Inflammatory macrophage treated with lipopolysaccharide for 4 hours (primary cell): ENCODE data around the gene XPNPEP1.

Experiments used
- DNase-seq: peaks from one replicate; pipeline ENCODE4 v3.0.0-alpha.2; 2020

Gene XPNPEP1

DNA sequence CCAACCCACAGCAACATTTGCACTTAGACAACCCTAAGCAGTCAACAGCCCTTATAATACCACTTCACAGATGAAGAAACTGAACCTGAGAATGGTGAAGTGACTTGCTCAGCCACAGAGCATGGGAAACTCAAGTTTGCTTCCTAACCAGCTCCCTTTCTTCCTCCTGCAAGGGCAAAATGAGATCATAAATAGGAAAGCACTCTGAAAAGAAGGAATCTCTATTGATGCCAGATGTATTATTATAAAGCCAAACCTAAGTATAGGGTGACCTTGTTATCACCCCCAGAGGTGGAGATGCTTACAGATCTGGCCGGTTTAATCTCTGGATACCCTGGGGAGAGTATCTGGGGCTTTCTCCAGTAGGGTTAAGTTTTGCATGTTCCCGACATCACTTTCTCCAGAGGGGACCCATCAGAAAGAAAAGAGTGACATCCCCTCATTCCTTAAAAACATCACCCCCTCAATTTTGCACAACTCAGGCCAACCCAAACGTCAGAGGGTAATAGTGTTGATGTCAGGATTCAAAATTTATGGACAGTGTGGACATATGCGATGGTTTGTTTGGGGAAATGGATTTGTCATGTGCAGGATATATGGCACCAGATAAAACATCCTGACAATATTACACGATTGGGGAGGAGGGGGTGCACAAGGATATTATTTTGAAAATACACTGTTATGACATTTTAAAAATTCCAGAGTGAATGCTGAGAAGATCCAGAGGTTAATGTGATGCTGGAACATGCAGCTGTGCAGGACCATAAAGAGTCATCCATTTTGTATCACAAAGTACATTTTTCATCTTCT lies 24.0 kb upstream of the XPNPEP1 start:
- no peak for DNase-seq

DNA sequence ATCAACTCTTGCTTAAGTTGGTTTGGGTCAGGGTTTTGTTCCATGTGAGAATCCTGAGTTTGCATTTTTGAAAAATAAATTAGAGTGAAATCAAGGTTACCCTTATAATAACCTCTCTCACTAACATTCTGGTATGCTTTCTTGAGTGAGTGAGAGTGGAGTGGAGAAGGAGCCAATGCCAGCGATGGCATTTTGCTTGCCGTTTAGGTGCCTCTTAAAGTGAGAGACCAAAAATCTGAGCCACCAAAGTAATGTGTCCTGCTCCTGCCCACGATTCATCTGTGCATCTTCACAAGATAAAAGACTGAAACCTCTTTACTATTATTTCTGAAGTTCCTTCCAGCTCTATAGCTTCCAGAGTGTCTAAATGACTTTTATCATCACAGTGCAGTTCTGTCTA lies 23.4 kb upstream of the XPNPEP1 start:
- DNase-seq, result no peak

DNA sequence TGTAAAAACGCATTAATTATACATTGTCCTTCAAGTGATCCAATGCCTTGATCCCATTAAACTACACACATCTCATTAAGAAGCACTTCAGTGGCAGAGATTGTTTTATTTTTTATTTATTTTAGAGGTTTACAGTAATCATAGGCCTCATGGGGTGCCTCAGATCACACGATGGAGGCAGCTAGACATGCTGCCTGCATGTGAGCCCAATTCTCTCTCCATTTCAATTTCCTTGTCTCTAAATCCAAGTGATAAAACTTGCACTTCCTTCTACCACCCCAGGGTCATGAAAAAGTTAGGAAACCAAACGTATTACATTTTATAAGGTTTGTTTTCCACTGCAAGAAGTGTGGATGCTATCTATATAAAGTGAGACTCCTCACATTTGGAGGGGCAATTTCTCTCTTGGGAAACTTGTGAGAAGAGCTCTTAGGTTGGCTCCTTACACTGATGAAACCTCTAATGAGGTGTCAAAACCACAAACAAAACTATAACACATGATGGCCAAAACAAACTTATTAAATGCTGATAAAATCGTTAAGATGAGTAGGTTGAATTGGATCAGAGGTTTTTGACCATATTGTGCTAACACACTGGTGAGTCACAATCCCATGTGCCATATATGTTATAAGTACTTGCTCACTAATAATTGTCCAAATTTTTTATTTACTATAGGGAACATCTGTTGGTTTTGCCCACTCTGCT lies 22.3 kb upstream of the XPNPEP1 start:
- no peak for DNase-seq

DNA sequence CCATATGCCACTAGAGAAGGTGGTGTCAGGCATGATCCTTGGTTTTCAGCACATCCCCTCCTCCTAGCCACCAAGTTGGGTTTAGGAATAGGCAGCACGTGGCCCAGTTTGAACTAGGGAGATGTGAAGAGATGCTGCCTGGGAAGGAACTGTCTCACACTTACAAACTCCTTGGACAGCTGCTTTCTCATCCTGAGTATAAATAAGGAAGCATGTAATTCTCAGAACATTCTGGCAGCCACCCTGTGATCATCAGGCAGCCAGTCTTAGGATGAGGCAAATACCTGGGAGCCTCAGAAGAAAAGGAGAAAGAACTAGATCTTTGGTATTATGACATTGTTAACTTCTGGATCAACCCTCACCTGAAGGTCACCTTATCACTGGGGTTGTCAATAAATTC lies 21.3 kb upstream of the XPNPEP1 start:
- DNase-seq, result no peak

DNA sequence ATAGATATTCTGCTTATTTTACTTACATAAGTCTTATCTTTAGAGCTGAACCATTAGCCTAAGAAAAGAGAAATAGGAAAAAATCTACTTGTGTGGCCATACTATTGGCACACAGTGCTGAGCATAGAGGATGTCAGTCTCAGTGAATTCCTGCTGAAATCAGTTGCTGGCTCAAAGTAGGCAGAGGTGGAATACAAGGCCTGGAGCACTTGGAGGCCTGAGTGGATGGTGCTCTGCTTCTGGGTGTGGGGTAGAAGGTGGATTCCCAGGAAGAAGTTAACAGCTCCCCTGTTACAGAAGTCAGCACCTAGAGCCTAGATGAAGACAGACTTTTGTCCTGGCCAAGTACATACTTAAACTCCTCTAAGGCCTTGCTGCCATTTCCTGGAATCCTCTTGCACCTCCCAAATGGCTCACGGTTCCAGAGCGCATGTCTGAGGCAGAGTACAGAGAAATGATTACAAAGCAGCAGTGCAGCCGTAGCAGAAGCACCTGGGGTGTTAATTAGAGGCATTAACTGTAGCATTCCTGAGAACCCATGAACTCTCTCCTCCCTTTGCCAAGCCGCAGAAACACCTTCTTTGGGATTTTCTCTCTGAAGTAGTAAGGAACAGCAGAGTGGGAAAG lies 18.0 kb upstream of the XPNPEP1 start:
- DNase-seq, result no peak

DNA sequence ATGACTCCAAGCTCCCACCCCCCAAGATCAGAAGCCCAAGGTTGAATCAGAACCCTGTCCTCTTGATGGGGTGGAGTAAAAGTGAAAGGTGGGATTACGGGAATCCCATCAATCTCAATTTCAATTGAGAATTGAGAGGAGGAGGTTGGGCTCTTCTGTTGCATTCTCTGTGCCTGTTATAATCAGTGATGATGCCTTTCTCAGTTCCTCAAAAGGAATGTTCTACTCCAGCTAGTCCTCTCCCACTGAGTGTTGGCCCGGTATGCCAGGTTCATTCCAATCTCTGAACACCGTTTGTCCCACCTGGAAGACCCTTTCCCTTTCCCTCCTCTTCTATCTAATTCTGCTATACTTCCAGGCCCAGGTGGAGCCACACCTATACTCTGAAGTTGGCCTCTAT lies 17.2 kb upstream of the XPNPEP1 start:
- DNase-seq, result no peak

DNA sequence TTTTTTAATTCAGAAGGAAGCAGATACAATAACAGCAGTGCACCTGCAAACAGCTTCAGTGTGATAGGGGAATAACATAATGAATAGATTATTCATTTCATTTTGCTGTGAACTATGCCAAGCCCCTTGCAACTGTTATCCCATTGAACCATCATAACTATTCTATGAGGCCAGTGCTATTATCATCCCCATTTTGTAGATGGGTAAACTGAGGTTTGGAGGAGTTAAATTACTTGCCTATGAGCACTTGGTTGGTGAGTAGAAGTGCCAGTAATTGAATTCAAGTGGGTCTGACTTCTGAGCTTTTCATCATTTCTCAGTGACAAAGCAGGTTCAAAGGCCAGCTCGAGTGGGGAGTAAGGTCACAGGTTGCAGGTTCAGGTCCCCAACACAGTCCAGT lies 16.8 kb upstream of the XPNPEP1 start:
- DNase-seq, result no peak

DNA sequence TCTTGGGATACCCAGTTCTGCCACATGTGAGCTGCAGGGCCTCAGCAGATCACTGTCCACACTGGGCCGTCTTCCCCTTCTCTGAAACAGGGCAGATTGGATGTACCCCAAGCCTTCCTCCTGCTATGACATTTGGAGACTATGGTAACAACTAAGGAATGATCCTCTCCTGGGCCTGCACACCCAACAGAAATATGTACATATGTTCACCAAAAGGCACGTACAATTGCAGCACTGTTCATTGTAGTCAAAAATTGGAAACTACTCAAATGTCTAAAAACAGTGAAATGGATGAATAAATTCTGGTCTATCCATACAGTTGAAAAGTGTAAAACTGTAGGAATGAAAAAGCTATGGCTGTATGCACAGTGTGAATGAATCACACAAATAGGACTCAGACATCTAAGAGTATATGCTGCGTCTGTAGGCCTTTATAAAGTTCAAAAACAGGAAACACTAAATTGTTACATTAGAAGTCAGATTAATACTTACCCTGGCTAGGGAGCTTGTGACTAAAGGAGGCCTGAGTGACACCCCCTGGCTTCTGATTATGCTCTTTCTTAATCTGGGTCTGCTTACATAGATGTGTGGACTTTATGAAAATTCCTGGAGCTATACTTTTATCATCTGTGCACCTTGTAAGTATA lies 16.1 kb upstream of the XPNPEP1 start:
- no peak for DNase-seq

DNA sequence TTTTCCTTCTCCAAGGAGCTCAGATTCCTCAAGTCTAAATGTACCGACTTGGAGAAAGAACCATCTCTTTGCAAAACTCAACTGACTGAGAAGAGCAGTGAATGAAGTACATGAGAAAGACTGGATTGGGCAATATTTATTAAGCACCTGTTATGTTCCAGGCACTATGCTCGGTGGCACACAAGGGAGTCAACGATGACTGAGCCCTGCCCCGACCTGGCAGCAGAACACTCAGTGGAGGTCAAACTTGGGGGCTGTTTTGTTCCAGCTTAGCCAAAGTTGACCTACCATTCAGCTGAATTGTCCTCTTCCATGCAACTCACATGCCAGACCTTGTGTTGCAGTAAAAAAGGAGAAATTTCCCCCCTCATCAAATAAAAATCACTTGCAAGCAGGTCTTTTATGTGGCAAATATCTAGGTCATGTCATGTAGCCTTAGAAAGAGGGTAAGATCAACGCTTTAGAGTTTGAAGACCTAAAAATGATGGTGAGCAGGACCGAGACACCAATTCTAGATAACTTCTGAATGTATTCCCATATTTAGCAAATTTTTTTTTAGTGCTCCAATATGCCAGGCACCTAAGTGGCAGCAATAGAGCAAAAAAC lies 14.3 kb upstream of the XPNPEP1 start:
- DNase-seq, result no peak

DNA sequence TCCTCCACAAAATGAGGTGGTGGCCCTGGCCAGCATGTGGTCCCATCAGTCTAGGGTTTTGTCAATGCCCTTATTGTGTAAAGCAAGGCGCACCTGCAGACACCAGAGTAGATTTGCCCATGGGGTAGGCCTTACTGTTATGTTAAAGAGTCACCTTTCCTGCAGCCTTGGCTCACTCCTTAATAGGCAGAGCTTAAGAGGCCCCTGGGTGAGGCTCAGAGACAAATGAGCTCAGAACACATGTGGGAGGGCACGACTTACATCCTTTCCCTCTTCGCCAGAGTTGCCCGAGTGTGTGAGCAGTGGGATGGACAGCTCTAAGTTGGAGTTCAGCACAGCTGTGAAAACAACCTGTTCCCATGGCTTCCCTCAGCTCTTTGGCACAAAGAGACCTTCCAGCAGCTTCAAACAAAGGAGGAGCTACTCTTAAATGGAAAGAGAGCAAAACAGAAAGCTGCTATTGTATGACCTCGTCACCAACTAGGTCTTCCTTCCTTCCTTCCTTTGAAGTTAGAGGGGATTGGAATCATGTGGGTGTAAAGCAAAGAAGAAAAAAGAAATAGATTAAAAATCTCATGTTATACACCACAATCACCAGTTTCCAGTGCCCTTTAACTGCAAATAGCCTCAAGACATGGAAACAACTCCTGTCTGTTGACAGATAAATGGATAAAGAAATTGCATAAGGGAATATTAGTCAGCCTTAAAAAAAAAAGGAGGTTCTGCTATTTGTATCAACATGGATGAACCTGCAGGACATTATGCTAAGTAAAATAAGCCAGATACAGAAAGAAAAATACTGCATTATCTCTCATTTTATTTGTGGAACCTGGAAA lies 11.9 kb upstream of the XPNPEP1 start:
- DNase-seq, result peak; percentile 8

DNA sequence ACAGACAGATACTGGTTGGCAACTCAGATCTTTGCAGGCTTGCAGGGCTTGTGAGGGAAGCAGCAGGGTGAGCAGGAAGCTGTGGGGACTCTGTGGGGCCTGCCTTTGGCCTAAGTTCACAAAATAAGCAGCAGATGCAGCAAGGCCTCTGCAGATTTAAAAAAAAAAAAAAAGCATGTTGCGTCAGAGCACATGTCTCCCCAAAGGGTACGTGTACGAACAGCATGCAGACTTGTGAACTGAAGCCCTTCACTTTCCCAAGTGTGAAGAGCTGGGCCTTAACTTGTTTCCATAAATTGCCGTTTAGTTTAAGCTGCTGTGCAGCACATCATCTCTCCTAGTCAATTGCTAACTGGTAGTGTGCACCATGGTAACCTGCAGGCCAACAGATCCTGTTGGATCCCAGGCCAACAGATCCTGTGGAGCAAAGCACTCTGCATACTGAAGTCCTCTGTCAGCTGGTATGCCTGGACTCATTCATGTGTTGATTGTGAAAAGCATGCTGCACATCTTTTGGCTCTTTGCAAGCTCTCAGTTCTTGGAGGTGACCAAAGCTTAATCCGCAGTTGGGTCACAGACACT lies 10.8 kb upstream of the XPNPEP1 start:
- no peak for DNase-seq

DNA sequence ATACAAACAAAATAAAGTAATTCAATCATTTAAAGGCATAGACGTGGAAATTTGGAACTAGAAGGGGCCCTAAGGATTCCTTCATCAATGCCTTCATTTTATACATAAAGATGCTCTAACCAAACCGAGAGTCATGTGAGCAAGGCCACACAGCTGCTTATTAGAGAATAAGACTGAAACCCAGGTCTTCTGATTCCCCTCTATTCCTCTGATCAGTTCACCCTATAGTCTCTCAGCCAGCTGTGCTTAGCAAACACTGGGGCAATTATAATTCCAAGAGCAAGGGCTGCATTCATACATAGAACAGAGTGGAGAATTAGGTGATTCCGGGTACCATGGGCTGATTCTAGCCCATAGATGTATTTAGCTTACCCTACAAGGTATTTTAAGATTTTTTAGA lies 9.7 kb upstream of the XPNPEP1 start:
- no peak for DNase-seq

DNA sequence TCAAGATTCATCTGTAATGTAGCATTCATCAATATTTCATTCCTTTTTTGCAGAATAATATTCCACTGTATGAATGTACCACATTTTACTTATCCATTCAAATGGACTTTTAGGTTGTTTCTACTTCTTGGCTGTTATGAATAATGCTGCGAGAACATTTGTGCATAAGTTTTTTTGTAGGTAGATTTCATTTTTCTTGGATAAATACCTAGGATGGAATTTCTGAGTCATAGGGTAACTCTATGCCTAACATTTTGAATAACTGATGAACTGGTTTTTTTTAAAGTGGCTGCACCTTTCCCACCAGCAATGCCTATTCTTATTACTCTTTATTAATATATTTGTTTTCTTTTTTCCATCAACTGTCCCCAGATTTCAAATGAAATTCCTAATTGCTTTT lies 9.1 kb upstream of the XPNPEP1 start:
- no peak for DNase-seq

DNA sequence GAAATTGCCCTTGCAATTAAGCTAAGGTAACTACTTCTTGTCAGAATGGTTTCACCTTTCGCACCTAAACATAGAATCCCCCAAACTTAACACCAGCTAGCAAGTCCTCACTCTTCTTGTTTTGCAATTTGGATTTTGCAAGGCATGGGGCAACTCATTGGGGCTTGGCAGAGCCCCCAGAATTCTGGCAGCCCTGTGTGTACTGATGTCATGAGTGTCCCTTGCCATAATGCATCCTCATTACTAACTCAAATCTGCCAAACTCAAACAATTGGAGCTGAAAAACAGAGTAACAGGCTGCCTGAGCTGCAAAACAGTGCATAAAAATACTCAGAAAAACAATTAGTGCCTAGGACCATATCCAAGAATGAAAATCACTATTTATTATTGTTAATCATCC lies 7.9 kb upstream of the XPNPEP1 start:
- no peak for DNase-seq

DNA sequence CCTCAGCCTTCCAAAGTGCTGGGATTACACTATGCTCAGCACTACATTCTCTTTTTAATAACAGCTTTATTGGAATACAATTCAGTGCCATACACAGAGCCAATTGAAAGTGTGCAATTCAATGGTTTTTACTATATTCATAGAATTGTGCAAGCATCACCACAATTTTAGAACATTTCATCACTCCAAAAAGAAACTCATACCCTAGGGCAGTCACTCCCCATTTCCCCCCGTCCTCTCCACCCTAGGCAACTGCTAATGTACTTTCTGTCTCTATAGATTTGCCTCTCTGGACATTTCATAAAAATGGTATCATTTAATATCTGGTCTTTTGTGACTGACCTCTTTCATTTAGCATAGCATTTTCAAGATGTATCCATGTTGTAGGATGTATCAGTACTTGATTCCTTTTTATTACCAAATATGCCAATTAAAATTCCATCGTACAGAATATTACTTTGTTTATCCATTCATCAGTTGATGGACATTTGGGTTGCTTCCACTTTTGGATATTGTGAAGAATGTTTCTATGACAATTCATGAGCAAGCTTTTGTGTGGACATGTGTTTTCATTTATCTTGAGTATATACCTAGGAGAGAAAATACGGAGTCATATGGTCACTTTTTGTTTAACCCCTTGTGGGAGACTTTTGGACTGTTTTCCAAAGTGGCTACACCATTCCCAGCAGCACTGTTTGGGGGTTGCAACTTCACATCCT lies 6.3 kb upstream of the XPNPEP1 start:
- DNase-seq, result peak; percentile 38

DNA sequence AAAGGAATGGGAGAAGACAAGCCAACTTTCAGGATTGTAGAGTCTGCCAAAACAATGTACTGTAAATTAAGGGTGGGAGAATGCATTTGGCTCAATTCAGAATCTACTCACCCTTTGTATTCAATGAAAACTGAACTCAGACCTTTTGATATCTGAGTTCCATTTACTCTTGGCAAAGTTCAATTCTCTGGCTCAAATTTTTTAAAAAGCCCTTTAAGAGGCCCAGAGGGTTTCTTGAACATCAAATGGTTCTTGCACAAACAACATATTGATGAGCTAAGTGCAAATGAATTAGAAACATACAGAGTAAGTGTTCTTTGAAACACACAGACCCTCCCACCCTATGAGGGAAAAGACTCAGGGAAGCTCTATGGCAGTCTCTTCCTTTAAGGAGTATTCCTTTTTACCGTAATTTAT lies 5.2 kb upstream of the XPNPEP1 start:
- no peak for DNase-seq

DNA sequence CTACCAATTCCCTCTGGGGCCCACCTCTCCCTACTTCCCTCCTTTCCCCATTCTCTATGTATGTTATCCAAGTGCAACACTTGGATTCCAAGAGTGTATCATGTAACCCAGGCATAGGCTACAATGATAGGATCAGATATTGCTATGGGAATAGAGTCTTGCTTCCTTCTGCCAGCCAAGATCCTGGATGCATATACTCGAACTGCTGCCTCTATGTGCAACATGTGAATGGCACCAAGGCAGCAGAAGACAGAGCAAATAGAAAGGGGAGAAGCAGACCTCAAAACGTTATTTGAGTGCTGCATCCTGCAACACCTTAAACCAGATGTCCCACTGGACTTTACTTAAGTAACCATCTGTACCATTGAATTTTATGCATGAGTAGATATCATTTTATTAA lies 3.5 kb upstream of the XPNPEP1 start:
- DNase-seq, result no peak

DNA sequence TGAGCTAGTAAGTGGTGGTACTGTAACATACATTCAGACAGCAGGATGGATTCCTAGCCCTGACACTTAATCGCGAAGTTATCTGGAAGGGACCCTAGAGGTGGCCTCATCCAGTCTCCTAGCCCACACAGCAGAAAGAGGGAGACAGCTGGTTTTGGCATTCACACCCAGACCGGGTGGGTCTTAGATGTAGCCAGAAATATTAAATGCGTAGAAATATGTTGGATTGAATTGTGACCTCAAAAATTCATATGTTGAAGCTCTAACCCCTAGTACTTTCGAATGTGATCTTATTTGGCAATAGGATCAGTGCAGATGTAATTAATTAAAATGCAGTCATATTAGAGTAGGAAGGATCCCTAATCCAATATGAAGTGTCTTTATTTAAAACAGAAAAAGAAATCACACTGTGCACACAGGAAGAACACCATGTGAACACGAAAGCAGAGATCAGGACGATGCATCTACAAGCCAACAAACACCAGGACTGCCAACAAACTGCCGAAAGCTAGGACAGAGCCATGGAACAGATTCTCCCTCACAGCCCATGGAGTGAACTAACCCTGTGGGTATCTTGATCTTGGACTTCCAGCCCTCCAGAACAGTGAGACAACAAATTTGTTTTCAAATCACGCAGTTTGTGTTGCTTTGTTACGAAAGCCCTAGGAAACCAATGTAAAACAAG lies 2.9 kb upstream of the XPNPEP1 start:
- no peak for DNase-seq

DNA sequence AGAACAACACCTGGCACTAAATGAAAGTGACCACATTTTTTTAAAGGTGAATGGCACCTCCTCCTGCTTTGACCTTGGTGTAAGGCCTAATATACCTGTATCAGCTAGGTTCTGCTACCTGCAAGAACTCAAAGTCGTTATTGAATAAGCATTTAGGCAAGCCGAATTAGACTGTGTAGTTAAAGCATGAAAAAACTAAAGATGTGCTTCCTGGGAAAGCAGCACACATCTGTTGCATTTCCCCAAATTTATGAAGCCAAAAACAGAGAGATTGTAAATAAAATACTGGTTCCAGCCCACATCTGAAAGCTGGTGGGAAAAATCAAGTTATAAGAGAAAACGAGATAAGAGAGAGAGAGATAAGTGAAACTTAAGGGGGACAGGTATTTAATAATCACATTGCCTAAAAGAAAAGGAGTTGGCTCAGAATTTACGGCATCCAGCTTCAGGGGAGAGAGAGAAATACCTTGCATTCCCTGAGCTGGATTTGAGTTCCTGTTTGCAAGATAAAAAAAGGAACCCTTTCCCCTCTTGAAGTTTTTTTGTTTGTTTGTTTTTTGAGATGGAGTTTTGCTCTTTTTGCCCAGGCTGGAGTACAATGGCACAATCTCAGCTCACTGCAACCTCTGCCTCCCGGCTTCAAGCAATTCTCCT lies 1.8 kb upstream of the XPNPEP1 start:
- no peak for DNase-seq

DNA sequence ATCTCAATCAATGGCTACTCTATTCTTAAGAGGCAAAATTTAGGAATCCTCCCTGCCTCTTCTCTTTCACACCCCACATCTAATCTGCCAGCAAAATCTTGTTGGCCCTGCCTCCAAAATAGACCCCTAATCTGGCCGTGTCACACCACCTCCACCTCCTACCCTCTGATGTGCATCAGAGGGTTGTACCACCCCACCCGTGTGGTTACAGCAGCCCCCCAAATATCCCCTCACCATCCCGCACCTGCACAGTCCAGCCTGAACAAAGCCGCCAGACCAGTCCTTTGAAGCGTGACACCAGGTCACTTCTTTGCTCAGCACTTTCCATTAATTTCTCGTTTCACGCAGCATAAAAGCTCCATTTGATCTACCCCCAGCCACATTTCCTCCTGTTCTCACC lies 776 bp upstream of the XPNPEP1 start:
- no peak for DNase-seq
